Transverse colon (tissue), 4 donors: Measurements from ENCODE around the gene PRIMPOL. TPM values are rescaled to one million over a fixed set of nuclear protein-coding genes. Genes with fewer than 3 reads are reported as not detected.

Experiments used
- DNase-seq: peaks from one replicate; pipeline ENCODE4 v3.0.0-alpha.2; 2019
- H3K27ac ChIP-seq, 4 donors: fragments of 200-600 bp; sonication (generic); 2 replicates each; pipeline ENCODE4 v1.5.1; 2016 to 2018; ENCODE audit warnings: inconsistent platforms in 4 of 4
- H3K27me3 ChIP-seq: fragments of 200-600 bp; sonication (generic); 2 replicates; pipeline ENCODE4 v1.5.1; 2017; ENCODE audit warnings: inconsistent platforms
- H3K36me3 ChIP-seq, 4 donors: fragments of 200-600 bp; sonication (generic); 2 replicates each; pipeline ENCODE4 v1.5.1; 2017 to 2019; ENCODE audit warnings: inconsistent platforms in 4 of 4
- H3K4me1 ChIP-seq, 4 donors: fragments of 200-600 bp; sonication (generic); 2 replicates each; pipeline ENCODE4 v1.5.1; 2017 to 2020; ENCODE audit warnings: inconsistent platforms in 4 of 4
- H3K4me3 ChIP-seq, 4 donors: fragments of 200-600 bp; sonication (generic); 1 replicate in 1 of 4; 2 replicates in 3 of 4; pipeline versions ENCODE4 v1.5.1 to v1.6.1; 2017 to 2019; ENCODE audit warnings: inconsistent platforms in 4 of 4
- H3K9me3 ChIP-seq, 2 donors: fragments of 200-600 bp; sonication (generic); 2 replicates each; pipeline ENCODE4 v1.5.1; 2017 to 2019; ENCODE audit warnings: inconsistent platforms in 2 of 2
- EP300 ChIP-seq: sonication (generic); formaldehyde crosslinking; IDR thresholded peaks from one replicate; pipeline ENCODE4 v1.6.1; 2017; ENCODE audit warnings: antibody characterized with exemption, low read depth
- POLR2A ChIP-seq: fragments of 450-650 bp; IDR thresholded peaks from one replicate; pipeline ENCODE4 v1.6.1; 2016; ENCODE audit warnings: antibody characterized with exemption, mild to moderate bottlenecking, moderate library complexity
- POLR2AphosphoS5 ChIP-seq, 3 donors: sonication (generic); formaldehyde crosslinking; IDR thresholded peaks; one replicate each; pipeline ENCODE4 v1.6.1; 2016; ENCODE audit warnings: antibody characterized with exemption in 3 of 3
- WGBS, 2 donors: methylation state at CpG; one replicate each; pipeline ENCODE4 v1.1.5; 2018; ENCODE audit warnings: low coverage in 1 of 2; 5-methylcytosine and 5-hydroxymethylcytosine counted together
- in situ Hi-C, 4 donors: fragments of 200-750 bp; cut with MboI; loops; one replicate each; pipeline versions ENCODE4 v1.15.0 to v1.15.1; 2017; ENCODE audit warnings: low sequenced_read_pairs in 3 of 4, low pct_ligation_motif_present in 1 of 4, low pct_unique_long_range_greater_than_20kb in 1 of 4
- intact Hi-C: fragments of 100-400 bp; cut with DNase I; formaldehyde crosslinking; loops from one replicate; pipeline ENCODE4 v1.15.1; 2023; ENCODE audit warnings: low total_unique reads
- total RNA-seq, 4 donors: library from RNA; depleted of rRNA; stranded (reverse); fragments of >200 nt; gene quantifications; one replicate each; pipeline ENCODE4 v1.1.0, GENCODE V29; 2016
- TF ChIP-seq, protein P1 (sequence below), 5 experiments: fragments of 200-600 bp in 3 of 5; fragments of 450-650 bp in 2 of 5; sonication (generic) in 3 of 5; IDR thresholded peaks; 1 replicate in 2 of 5; 2 replicates in 3 of 5; pipeline ENCODE4 v1.5.1; 2016 to 2017; ENCODE audit warnings: antibody characterized with exemption in 5 of 5, inconsistent platforms in 3 of 5, mild to moderate bottlenecking in 2 of 5, moderate library complexity in 1 of 5

PRIMPOL gene
- total RNA-seq, 4 donors from 2014 or later = 19.7 to 28.1 (median 24.6) TPM; not detected in 1

DNA sequence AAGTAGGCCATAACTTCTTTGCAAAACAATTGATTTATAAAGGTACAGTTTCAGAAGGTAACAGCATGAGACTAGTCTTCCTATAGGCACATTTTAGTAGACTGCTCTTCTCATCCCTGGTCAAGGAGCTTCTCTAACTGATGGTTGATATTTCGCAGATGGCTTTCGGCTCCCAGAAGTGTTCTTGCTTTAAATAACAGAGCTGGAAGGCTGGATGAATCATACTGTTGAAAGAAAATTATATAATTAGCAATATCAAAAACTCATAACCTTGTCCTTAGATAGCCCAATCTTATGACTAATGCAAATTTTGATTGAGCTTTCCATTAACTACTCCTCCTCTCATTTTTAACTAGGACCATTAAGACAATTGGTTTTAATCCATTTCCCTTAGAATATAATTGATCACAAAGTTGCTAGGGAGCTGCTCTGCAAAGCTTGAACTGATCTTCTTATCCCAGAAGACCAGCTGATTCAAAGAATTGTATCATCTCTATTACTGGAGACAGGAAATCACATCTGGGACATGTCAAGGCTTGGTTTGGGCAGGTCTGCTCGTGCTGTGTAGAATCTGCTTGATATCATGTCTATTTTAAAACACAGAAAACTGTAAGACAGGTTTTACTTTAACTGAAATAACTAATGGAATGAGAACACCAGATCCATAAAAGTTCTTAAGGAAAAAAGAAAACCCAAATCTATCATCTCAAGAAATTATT, 45.8 kb downstream of the PRIMPOL start:
- Histone ChIP-seq H3K4me1 (no peaks in the 10 kb centered on the region), H3K9me3 (no peaks in the 10 kb centered on the region), H3K27me3 (no peaks in the 10 kb centered on the region), H3K4me3 (no peak overlapping the region), H3K36me3 (peaks cover 0 to 9% (median 0%) of the 10 kb centered on the region in 4 donors), H3K27ac (no peak overlapping the region)
- intact Hi-C loops = no loop called here
- TF ChIP-seq, protein P1, sequence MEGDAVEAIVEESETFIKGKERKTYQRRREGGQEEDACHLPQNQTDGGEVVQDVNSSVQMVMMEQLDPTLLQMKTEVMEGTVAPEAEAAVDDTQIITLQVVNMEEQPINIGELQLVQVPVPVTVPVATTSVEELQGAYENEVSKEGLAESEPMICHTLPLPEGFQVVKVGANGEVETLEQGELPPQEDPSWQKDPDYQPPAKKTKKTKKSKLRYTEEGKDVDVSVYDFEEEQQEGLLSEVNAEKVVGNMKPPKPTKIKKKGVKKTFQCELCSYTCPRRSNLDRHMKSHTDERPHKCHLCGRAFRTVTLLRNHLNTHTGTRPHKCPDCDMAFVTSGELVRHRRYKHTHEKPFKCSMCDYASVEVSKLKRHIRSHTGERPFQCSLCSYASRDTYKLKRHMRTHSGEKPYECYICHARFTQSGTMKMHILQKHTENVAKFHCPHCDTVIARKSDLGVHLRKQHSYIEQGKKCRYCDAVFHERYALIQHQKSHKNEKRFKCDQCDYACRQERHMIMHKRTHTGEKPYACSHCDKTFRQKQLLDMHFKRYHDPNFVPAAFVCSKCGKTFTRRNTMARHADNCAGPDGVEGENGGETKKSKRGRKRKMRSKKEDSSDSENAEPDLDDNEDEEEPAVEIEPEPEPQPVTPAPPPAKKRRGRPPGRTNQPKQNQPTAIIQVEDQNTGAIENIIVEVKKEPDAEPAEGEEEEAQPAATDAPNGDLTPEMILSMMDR (IDR thresholded peaks at IDR 0.05) = no peak
- TF ChIP-seq POLR2AphosphoS5 (IDR thresholded peaks at IDR 0.05) (no peak), POLR2A (no peak), EP300 (no peak)
- WGBS, 2 donors = 79 to 84% methylated on average over 3 of the region's 3 CpGs
- in situ Hi-C loops = no loop called here
- no peak for DNase-seq

- Histone ChIP-seq H3K4me1 (no peaks in the 10 kb centered on the region), H3K4me3 (no peak overlapping the region), H3K27ac (no peak overlapping the region), H3K36me3 (peaks cover 0 to 6% (median 0%) of the 10 kb centered on the region in 4 donors), H3K9me3 (no peaks in the 10 kb centered on the region), H3K27me3 (no peaks in the 10 kb centered on the region)
- DNase-seq = no peak
- intact Hi-C loops = no loop called here
- 92 to 100% methylated on average over 3 of the region's 3 CpGs for WGBS, 2 donors
- in situ Hi-C loops = no loop called here
- TF ChIP-seq, protein P1 (IDR thresholded peaks at IDR 0.05) = no peak
- no peak for TF ChIP-seq EP300
- TF ChIP-seq POLR2AphosphoS5 (IDR thresholded peaks at IDR 0.05) = no peak
- TF ChIP-seq POLR2A = no peak
Measured at GRCh38 chr4:184697956-184698355, 48.4 kb downstream of the PRIMPOL start.

- DNase-seq = no peak
- no peaks in the 10 kb centered on the region for H3K27me3 ChIP-seq
- H3K36me3 ChIP-seq = no peaks in the 10 kb centered on the region
- 91 to 93% methylated on average over 3 to 4 of the region's 4 CpGs for WGBS, 2 donors
- no peak overlapping the region for H3K4me3 ChIP-seq
- H3K27ac ChIP-seq = no peak overlapping the region
- H3K9me3 ChIP-seq = no peaks in the 10 kb centered on the region
- TF ChIP-seq, protein P1 (IDR thresholded peaks at IDR 0.05) = no peak
- TF ChIP-seq POLR2A (no peak), POLR2AphosphoS5 (IDR thresholded peaks at IDR 0.05) (no peak), EP300 (no peak)
- in situ Hi-C loops (no loop called here), intact Hi-C loops (no loop called here)
- no peaks in the 10 kb centered on the region for H3K4me1 ChIP-seq
Measured at GRCh38 chr4:184699941-184700340, 50.4 kb downstream of the PRIMPOL start.

GRCh38 chr4:184702114-184702513, 52.6 kb downstream of the PRIMPOL start:
- no peak overlapping the region for H3K27ac ChIP-seq
- in situ Hi-C loops = no loop called here
- WGBS, 2 donors = 92 to 99% methylated on average over 2 of the region's 2 CpGs

More at GRCh38 chr4:184702114-184702513, 52.6 kb downstream of the PRIMPOL start:
- no peak overlapping the region for H3K4me3 ChIP-seq
- no peaks in the 10 kb centered on the region for H3K36me3 ChIP-seq
- H3K9me3 ChIP-seq = no peaks in the 10 kb centered on the region
- TF ChIP-seq, protein P1 (IDR thresholded peaks at IDR 0.05) = no peak
- TF ChIP-seq EP300 (no peak), POLR2A (no peak), POLR2AphosphoS5 (IDR thresholded peaks at IDR 0.05) (no peak)
- intact Hi-C loops = no loop called here
- DNase-seq = no peak
- H3K4me1 ChIP-seq = no peaks in the 10 kb centered on the region
- no peaks in the 10 kb centered on the region for H3K27me3 ChIP-seq
